H1 (cell line): ENCODE results near the gene CITED4. TPM values are rescaled to one million over a fixed set of nuclear protein-coding genes. Genes with fewer than 3 reads are reported as not detected.

ENCODE experiments used
- CTCF ChIA-PET: fragments of 300-600 bp; sonication (Branson Sonifier 250); formaldehyde crosslinking; loops from one replicate; lab custom pipeline; 2021; ENCODE audit not compliant: partially characterized antibody; lab: Charles Lee
- POLR2A ChIA-PET: fragments of 300-600 bp; sonication (Branson Sonifier 250); formaldehyde crosslinking; loops from one replicate; lab custom pipeline; 2021; ENCODE audit warnings: inconsistent platforms; ENCODE audit not compliant: partially characterized antibody; lab: Charles Lee
- DNase-seq, 2 experiments: peaks; one replicate each; pipeline versions ENCODE4 v3.0.0 to v3.0.0-alpha.2; 2010 to 2022; ENCODE audit warnings: low spot score in 2 of 2, low read depth in 1 of 2, mixed read lengths in 1 of 2
- FAIRE-seq: peaks from 2 replicates; lab custom pipeline; 2011; peaks lifted over from hg19 to GRCh38; lab: Jason Lieb, UNC
- H2AFZ ChIP-seq: 2 replicates; pipeline ENCODE4 v1.8.1; 2012; ENCODE audit warnings: low read length, inconsistent platforms
- H2AK5ac ChIP-seq: 2 replicates; pipeline ENCODE4 v1.6.1; 2013; ENCODE audit warnings: low read depth, low read length
- H2BK120ac ChIP-seq: replicated peaks from 2 replicates; pipeline ENCODE3; 2013; ENCODE audit warnings: low read depth, low read length, inconsistent platforms
- H2BK12ac ChIP-seq: 2 replicates; pipeline ENCODE4 v1.6.1; 2013; ENCODE audit warnings: low read depth, low read length
- H2BK15ac ChIP-seq: 2 replicates; pipeline ENCODE4 v1.6.1; 2013; ENCODE audit warnings: low read length
- H2BK20ac ChIP-seq: 2 replicates; pipeline ENCODE4 v1.6.1; 2013; ENCODE audit warnings: low read length
- H2BK5ac ChIP-seq: 2 replicates; pipeline ENCODE4 v1.6.1; 2013; ENCODE audit warnings: low read depth, low read length
- H3K14ac ChIP-seq: 2 replicates; pipeline ENCODE4 v1.6.1; 2013; ENCODE audit warnings: inconsistent platforms; ENCODE audit not compliant: insufficient read length
- H3K18ac ChIP-seq: 2 replicates; pipeline ENCODE4 v1.6.1; 2013; ENCODE audit warnings: low read length; ENCODE audit errors: extremely low read depth
- H3K23ac ChIP-seq: 2 replicates; pipeline ENCODE4 v1.6.1; 2013; ENCODE audit warnings: inconsistent platforms; ENCODE audit not compliant: insufficient read length
- H3K23me2 ChIP-seq: 2 replicates; pipeline ENCODE4 v1.6.1; 2013; ENCODE audit warnings: low read depth, low read length
- H3K27ac ChIP-seq: 2 replicates; pipeline ENCODE4 v1.6.1; 2011; ENCODE audit warnings: low read depth, low read length, inconsistent platforms
- H3K27me3 ChIP-seq, 4 experiments: replicated peaks in 1 of 4; 1 replicate in 1 of 4; 2 replicates in 3 of 4; pipeline versions ENCODE4 v1.6.1 to v1.8.1; 2011 to 2013; ENCODE audit warnings: low read length in 3 of 4, mild to moderate bottlenecking in 3 of 4, inconsistent platforms in 2 of 4, mixed read lengths in 2 of 4, moderate library complexity in 1 of 4; ENCODE audit not compliant: control insufficient read depth in 3 of 4, insufficient read depth in 3 of 4; ENCODE audit errors: extremely low read depth in 1 of 4
- H3K36me3 ChIP-seq, 4 experiments: 2 replicates each; pipeline versions ENCODE4 v1.6.1 to v1.8.1; 2011 to 2013; ENCODE audit warnings: mild to moderate bottlenecking in 4 of 4, low read length in 3 of 4, moderate library complexity in 2 of 4, control low read depth in 1 of 4, inconsistent platforms in 1 of 4; ENCODE audit not compliant: insufficient read depth in 4 of 4, control insufficient read depth in 2 of 4
- H3K4ac ChIP-seq: replicated peaks from 2 replicates; pipeline ENCODE3; 2013; ENCODE audit warnings: low read length, low read depth, mixed read lengths, inconsistent platforms; ENCODE audit not compliant: insufficient read length
- H3K4me1 ChIP-seq, 4 experiments: replicated peaks in 1 of 4; 1 replicate in 1 of 4; 2 replicates in 3 of 4; pipeline versions ENCODE4 v1.6.1 to v1.8.1; 2011 to 2013; ENCODE audit warnings: low read length in 3 of 4, inconsistent platforms in 2 of 4, mixed read lengths in 1 of 4; ENCODE audit not compliant: insufficient read depth in 4 of 4, control insufficient read depth in 3 of 4
- H3K4me2 ChIP-seq, 2 experiments: 2 replicates each; pipeline versions ENCODE4 v1.6.1 to v1.8.1; 2011 to 2013; ENCODE audit warnings: low read depth in 2 of 2, low read length in 2 of 2, control low read depth in 1 of 2, inconsistent platforms in 1 of 2, mild to moderate bottlenecking in 1 of 2; ENCODE audit not compliant: insufficient read depth in 1 of 2
- H3K4me3 ChIP-seq, 4 experiments: fragments of 200-600, 300-600 bp in 1 of 4; sonication (generic), shearing (Covaris generic), sonication (Bioruptor Twin) in 1 of 4; 2 replicates each; pipeline versions ENCODE4 v1.5.1 to v1.8.1; 2011 to 2016; ENCODE audit warnings: low read length in 4 of 4, low read depth in 3 of 4, control low read depth in 2 of 4, inconsistent platforms in 2 of 4, mild to moderate bottlenecking in 2 of 4, mixed read lengths in 1 of 4, moderate library complexity in 1 of 4; ENCODE audit not compliant: insufficient read depth in 2 of 4; ENCODE audit errors: extremely low read depth in 1 of 4
- H3K56ac ChIP-seq: replicated peaks from 2 replicates; pipeline ENCODE3; 2013; ENCODE audit warnings: low read depth, mild to moderate bottlenecking, mixed read lengths, low read length, inconsistent platforms; ENCODE audit not compliant: insufficient read length
- H3K79me1 ChIP-seq: 2 replicates; pipeline ENCODE4 v1.6.1; 2013; ENCODE audit warnings: low read depth, low read length, control low read depth
- H3K79me2 ChIP-seq, 2 experiments: 2 replicates each; pipeline versions ENCODE4 v1.6.1 to v1.8.1; 2012 to 2013; ENCODE audit warnings: low read length in 2 of 2, mild to moderate bottlenecking in 2 of 2, inconsistent platforms in 1 of 2; ENCODE audit not compliant: insufficient read depth in 2 of 2, control insufficient read depth in 1 of 2
- H3K9ac ChIP-seq, 4 experiments: replicated peaks in 1 of 4; 1 replicate in 1 of 4; 2 replicates in 3 of 4; pipeline versions ENCODE4 v1.6.1 to v1.8.1; 2011 to 2013; ENCODE audit warnings: low read depth in 3 of 4, low read length in 3 of 4, control low read depth in 2 of 4, mild to moderate bottlenecking in 2 of 4, moderate library complexity in 2 of 4, inconsistent platforms in 1 of 4; ENCODE audit errors: extremely low read depth in 1 of 4
- H3K9me3 ChIP-seq, 2 experiments: 2 replicates each; pipeline versions ENCODE4 v1.6.1 to v1.8.1; 2012 to 2013; ENCODE audit warnings: mild to moderate bottlenecking in 2 of 2, moderate library complexity in 2 of 2, control low read depth in 1 of 2, inconsistent platforms in 1 of 2, low read depth in 1 of 2, low read length in 1 of 2, mixed read lengths in 1 of 2; ENCODE audit not compliant: insufficient read depth in 2 of 2
- H4K20me1 ChIP-seq, 2 experiments: replicated peaks in 1 of 2; 2 replicates each; pipeline versions ENCODE3 to v1.8.1; 2011 to 2013; ENCODE audit warnings: inconsistent platforms in 2 of 2, low read length in 2 of 2, mild to moderate bottlenecking in 1 of 2; ENCODE audit not compliant: insufficient read depth in 2 of 2, control insufficient read depth in 1 of 2
- H4K5ac ChIP-seq: 2 replicates; pipeline ENCODE4 v1.6.1; 2013; ENCODE audit warnings: low read length, low read depth, mixed read lengths, inconsistent platforms; ENCODE audit not compliant: insufficient read length
- H4K8ac ChIP-seq: 2 replicates; pipeline ENCODE4 v1.8.0; 2013; ENCODE audit warnings: mild to moderate bottlenecking, moderate library complexity, low read length, inconsistent platforms; ENCODE audit not compliant: insufficient read depth; ENCODE audit errors: extremely low read depth
- H4K91ac ChIP-seq: replicated peaks from 2 replicates; pipeline ENCODE3; 2013; ENCODE audit warnings: low read length, mixed read lengths, inconsistent platforms; ENCODE audit not compliant: insufficient read length
- BACH1 ChIP-seq: IDR thresholded peaks from 2 replicates; pipeline ENCODE4 v1.6.1; 2012; ENCODE audit warnings: low read length, improper control_type of control experiment
- BRCA1 ChIP-seq: IDR thresholded peaks from 2 replicates; pipeline ENCODE4 v1.6.1; 2012; ENCODE audit warnings: low read depth, low read length, improper control_type of control experiment
- CREB1 ChIP-seq: IDR thresholded peaks from 2 replicates; pipeline ENCODE4 v1.6.1; 2012; ENCODE audit warnings: inconsistent platforms
- CTCF ChIP-seq, 3 experiments: IDR thresholded peaks; 1 replicate in 2 of 3; 2 replicates in 1 of 3; pipeline versions ENCODE4 v1.5.1 to v1.6.1; 2011; ENCODE audit warnings: low read length in 3 of 3, mild to moderate bottlenecking in 3 of 3, inconsistent platforms in 2 of 3, low read depth in 1 of 3, moderate library complexity in 1 of 3; ENCODE audit not compliant: insufficient read depth in 1 of 3; ENCODE audit errors: control extremely low read depth in 1 of 3
- JUND ChIP-seq: IDR thresholded peaks from 2 replicates; pipeline ENCODE4 v1.6.1; 2011; ENCODE audit warnings: mild to moderate bottlenecking, improper control_type of control experiment, low read length
- MAX ChIP-seq: IDR thresholded peaks from 2 replicates; pipeline ENCODE4 v1.6.1; 2012; ENCODE audit warnings: inconsistent platforms
- RAD21 ChIP-seq, 2 experiments: IDR thresholded peaks in 1 of 2; conservative IDR thresholded peaks in 1 of 2; 2 replicates each; pipeline ENCODE4 v1.6.1; 2011; ENCODE audit warnings: low read depth in 2 of 2, low read length in 2 of 2, improper control_type of control experiment in 1 of 2, inconsistent platforms in 1 of 2, mild to moderate bottlenecking in 1 of 2, moderate library complexity in 1 of 2
- RBBP5 ChIP-seq: IDR thresholded peaks from 2 replicates; pipeline ENCODE4 v1.7.1; 2012; ENCODE audit warnings: low read depth, mild to moderate bottlenecking, inconsistent platforms, low read length, moderate library complexity, borderline replicate concordance
- SIX5 ChIP-seq: IDR thresholded peaks from 2 replicates; pipeline ENCODE4 v1.6.1; 2011; ENCODE audit warnings: mild to moderate bottlenecking, low read depth, low read length
- WGBS, 2 experiments: shearing (Covaris generic) in 1 of 2; methylation state at CpG; one replicate each; pipeline versions ENCODE4 v1.1.6 to v1.1.7; 2013 to 2015; ENCODE audit warnings: low lambda C conversion rate in 2 of 2, mixed read lengths in 2 of 2, inconsistent platforms in 1 of 2, low coverage in 1 of 2, missing lambda C conversion rate in 1 of 2; ENCODE audit not compliant: insufficient replicate concordance in 2 of 2, insufficient coverage in 1 of 2, insufficient read length in 1 of 2; ENCODE audit errors: extremely low coverage in 1 of 2, missing lambda C conversion rate in 1 of 2; 5-methylcytosine and 5-hydroxymethylcytosine counted together
- polyA plus RNA-seq, 7 experiments: library from polyadenylated mRNA; depleted of rRNA in 3 of 7; stranded (reverse) in 5 of 7; unstranded in 2 of 7; fragments of >200 nt in 5 of 7; fragments of 200-250 nt in 2 of 7; gene quantifications; 1 replicate in 5 of 7; 2 replicates in 1 of 7; 4 replicates in 1 of 7; pipeline versions ENCODE4 v1.2.1 to v1.2.3, GENCODE V29; 2011 to 2013; ENCODE audit warnings: missing spikeins in 2 of 7, mixed read lengths in 2 of 7
- total RNA-seq: library from RNA; stranded (reverse); fragmentation: NEBNext Ultra II Directional; extraction: Animal tissue kit (Norgen Biotek cat#: 25700); gene quantifications from 2 replicates; pipeline ENCODE4 v1.2.1, GENCODE V29; 2021

Gene CITED4
- total and polyA plus RNA-seq, 2 of the 8 experiments (the other 6 are each of a cell fraction or from before 2014, with no cell fraction given) = 5.4 to 16.3 TPM

GRCh38 chr1:40849801-40850592 is 12.2 kb downstream of the CITED4 start:
- H4K5ac ChIP-seq = no peak overlapping the region
- no peaks in the 10 kb centered on the region for H3K79me1 ChIP-seq
- H2AFZ ChIP-seq = peak overlapping the region; percentile 64
- no peak overlapping the region for H3K9ac ChIP-seq
- FAIRE-seq (no peak), DNase-seq (peak in 1 of 2 experiments; percentile 89)
- H3K4me1 ChIP-seq = no peaks in the 10 kb centered on the region; a peak in 1 of 7 replicates
- 0 out of 2 replicates have a peak overlapping the region, but pooled peaks have one; percentile 6 for H2BK5ac ChIP-seq
- peak overlapping the region; percentile 3; the same call in 1 of the 2 replicates for H2BK20ac ChIP-seq
- H4K91ac ChIP-seq = no peak overlapping the region
- peak overlapping the region; percentile 24; the same call in 1 of the 2 replicates for H2BK15ac ChIP-seq
- no peak overlapping the region for H3K4me2 ChIP-seq
- H4K8ac ChIP-seq = no peak overlapping the region
- H3K27me3 ChIP-seq = no peaks in the 10 kb centered on the region
- no peak overlapping the region for H3K4ac ChIP-seq
- H3K4me3 ChIP-seq = no peak overlapping the region
- no peak overlapping the region for H2BK120ac ChIP-seq
- H3K18ac ChIP-seq = no peak overlapping the region
- H3K9me3 ChIP-seq = no peaks in the 10 kb centered on the region
- no peaks in the 10 kb centered on the region for H3K79me2 ChIP-seq
- ChIA-PET CTCF (interaction anchor here (0.6 to 26.8 kb wide), 35 partner anchors 10 to 237 kb away, joined by 3 to 917 read pairs (median 5); partner anchors contain the start of gene CITED4), POLR2A (interaction anchor here (0.6 to 1.7 kb wide), 3 partner anchors 11 to 158 kb away, joined by 3 to 5 read pairs (median 4); partner anchors contain the start of genes CITED4 and NFYC)
- no peak overlapping the region for H2AK5ac ChIP-seq
- 38% methylated on average over 12 of the region's 12 CpGs; no CpG with 5 or more reads in 1 of the 2 experiments for WGBS, 2 experiments
- no peaks in the 10 kb centered on the region for H3K36me3 ChIP-seq
- no peak overlapping the region for H3K27ac ChIP-seq
- peak overlapping the region; percentile 53; the same call in 1 of the 2 replicates for H2BK12ac ChIP-seq
- no peaks in the 10 kb centered on the region; the same call in 1 of the 2 replicates for H3K23me2 ChIP-seq
- no peak overlapping the region for H3K14ac ChIP-seq
- no peak overlapping the region for H3K56ac ChIP-seq
- no peak overlapping the region for H3K23ac ChIP-seq
- H4K20me1 ChIP-seq = no peaks in the 10 kb centered on the region
- TF ChIP-seq CREB1 (no peak), RBBP5 (no peak), CTCF (IDR thresholded peaks at IDR 0.05; ENCODE audit: control extremely low read depth in 1 of 3, insufficient read depth in 1 of 3, low read depth in 1 of 3, low read length in 3 of 3) (peak; percentile 85 to 97 (median 96)), MAX (no peak), BRCA1 (no peak), RAD21 (IDR thresholded peaks at IDR 0.05 in 1 of 2, conservative IDR thresholded peaks at IDR 0.05 in 1 of 2; ENCODE audit: low read depth in 2 of 2, low read length in 2 of 2) (peak; percentile 89 to 90), JUND (no peak), BACH1 (no peak), SIX5 (no peak)
